Sigmoid colon (tissue), 7 donors: ENCODE data around the gene TMEM82. TPM values are rescaled to one million over a fixed set of nuclear protein-coding genes. Genes with fewer than 3 reads are reported as not detected.

ENCODE experiments used
- DNase-seq: peaks from one replicate; pipeline ENCODE4 v3.0.0-alpha.2; 2019
- H3K27ac ChIP-seq, 4 donors: fragments of 200-600 bp; sonication (generic); one replicate each; pipeline ENCODE4 v1.5.1; 2016 to 2019; ENCODE audit warnings: mild to moderate bottlenecking in 1 of 4
- H3K27me3 ChIP-seq, 3 donors: fragments of 200-600 bp; sonication (generic); one replicate each; pipeline ENCODE4 v1.5.1; 2019; ENCODE audit warnings: mild to moderate bottlenecking in 1 of 3
- H3K36me3 ChIP-seq, 4 donors: fragments of 200-600 bp; sonication (generic); one replicate each; pipeline ENCODE4 v1.5.1; 2016 to 2019
- H3K4me1 ChIP-seq, 4 donors: fragments of 200-600 bp; sonication (generic); one replicate each; pipeline ENCODE4 v1.5.1; 2017 to 2019
- H3K4me3 ChIP-seq, 4 donors: fragments of 200-600 bp; sonication (generic); one replicate each; pipeline ENCODE4 v1.5.1; 2017 to 2019; ENCODE audit warnings: mild to moderate bottlenecking in 2 of 4, moderate library complexity in 1 of 4
- H3K9me3 ChIP-seq, 4 donors: fragments of 200-600 bp in 3 of 4; sonication (generic) in 3 of 4; one replicate each; pipeline versions ENCODE4 v1.5.1 to v1.6.1; 2013 to 2019
- CTCF ChIP-seq, 4 experiments: fragments of 450-650 bp in 3 of 4; fragments of 200-600 bp in 1 of 4; IDR thresholded peaks; one replicate each; pipeline ENCODE4 v1.5.1; 2016 to 2019; ENCODE audit warnings: antibody characterized with exemption in 4 of 4, mild to moderate bottlenecking in 3 of 4, moderate library complexity in 2 of 4
- EP300 ChIP-seq, 4 donors: sonication (generic); formaldehyde crosslinking; IDR thresholded peaks; one replicate each; pipeline ENCODE4 v1.6.1; 2017; ENCODE audit warnings: antibody characterized with exemption in 4 of 4
- POLR2A ChIP-seq, 2 donors: fragments of 450-650 bp; IDR thresholded peaks; one replicate each; pipeline ENCODE4 v1.6.1; 2016; ENCODE audit warnings: antibody characterized with exemption in 2 of 2, mild to moderate bottlenecking in 2 of 2, moderate library complexity in 2 of 2
- POLR2AphosphoS5 ChIP-seq, 4 donors: sonication (generic); formaldehyde crosslinking; IDR thresholded peaks; one replicate each; pipeline ENCODE4 v1.6.1; 2017; ENCODE audit warnings: antibody characterized with exemption in 4 of 4
- WGBS, 2 donors: extraction: QIAGEN DNeasy Blood & Tissue Kit; methylation state at CpG; one replicate each; pipeline ENCODE4 v1.1.7; 2013; 5-methylcytosine and 5-hydroxymethylcytosine counted together
- intact Hi-C: fragments of 100-400 bp; cut with DNase I; formaldehyde crosslinking; loops from one replicate; pipeline ENCODE4 v1.15.1; 2023
- polyA plus RNA-seq, 3 donors: library from polyadenylated mRNA; stranded (reverse); fragments of 200-250 nt; gene quantifications; one replicate each; pipeline ENCODE4 v1.2.3, GENCODE V29; 2013
- total RNA-seq, 4 donors: library from RNA; depleted of rRNA; stranded (reverse); fragments of >200 nt; gene quantifications; one replicate each; pipeline ENCODE4 v1.1.0, GENCODE V29; 2016
- donor health status: healthy with polysubstance abuse.
- donor health status: Bipolar disorder and iron deficiency.
- donor health status: healthy.

Gene TMEM82
- total and polyA plus RNA-seq, 7 donors = 0.55 to 19.3 (median 11.1) TPM; not detected in 3

- Histone ChIP-seq H3K9me3 (no peaks in the 10 kb centered on the region), H3K4me1 (peaks cover 0 to 45% (median 45%) of the 10 kb centered on the region in 4 donors), H3K27ac (peak overlapping the region in 3 of 4 donors; percentile 20 to 88 (median 56)), H3K4me3 (no peak overlapping the region), H3K36me3 (peaks cover 0 to 15% (median 2%) of the 10 kb centered on the region in 4 donors), H3K27me3 (no peaks in the 10 kb centered on the region)
- TF ChIP-seq POLR2AphosphoS5 (IDR thresholded peaks at IDR 0.05) (no peak), EP300 (IDR thresholded peaks at IDR 0.05) (no peak), POLR2A (IDR thresholded peaks at IDR 0.05) (no peak), CTCF (IDR thresholded peaks at IDR 0.05) (no peak)
- intact Hi-C loops = loop anchor here (5.0 kb wide), 1 partner anchor 83 kb away; the partner anchor contains the start of gene DDI2
- WGBS, 2 donors = 80 to 94% methylated on average over 6 of the region's 6 CpGs
- DNase-seq = no peak
Measured at GRCh38 chr1:15700508-15700907, 41.8 kb upstream of the TMEM82 start.

- no peak for DNase-seq
- Histone ChIP-seq H3K4me1 (peaks cover 0 to 50% (median 48%) of the 10 kb centered on the region in 4 donors), H3K36me3 (peaks cover 0 to 15% (median 0%) of the 10 kb centered on the region in 4 donors), H3K9me3 (no peaks in the 10 kb centered on the region), H3K27ac (peak overlapping the region in 3 of 4 donors; percentile 38 to 90 (median 88)), H3K27me3 (no peaks in the 10 kb centered on the region), H3K4me3 (no peak overlapping the region)
- no peak for TF ChIP-seq EP300 (IDR thresholded peaks at IDR 0.05)
- no peak for TF ChIP-seq CTCF (IDR thresholded peaks at IDR 0.05)
- no peak for TF ChIP-seq POLR2AphosphoS5 (IDR thresholded peaks at IDR 0.05)
- TF ChIP-seq POLR2A (IDR thresholded peaks at IDR 0.05) = no peak
- 92 to 93% methylated on average over 8 of the region's 8 CpGs for WGBS, 2 donors
- intact Hi-C loops = loop anchor here (2.0 to 5.0 kb wide), 2 partner anchors 17 to 84 kb away; partner anchors contain the start of genes DDI2 and PLEKHM2
Measured at GRCh38 chr1:15701784-15702183, 40.5 kb upstream of the TMEM82 start.

GRCh38 chr1:15702722-15703550 lies 39.4 kb upstream of the TMEM82 start:
- H3K36me3 ChIP-seq = peaks cover 0 to 8% (median 0%) of the 10 kb centered on the region in 4 donors
- TF ChIP-seq POLR2A (IDR thresholded peaks at IDR 0.05) = no peak
- TF ChIP-seq CTCF (IDR thresholded peaks at IDR 0.05) = peak in 1 of 4 experiments; percentile 13
- TF ChIP-seq POLR2AphosphoS5 (IDR thresholded peaks at IDR 0.05) = peak in 1 of 4 donors; percentile 9
- peak overlapping the region; percentile 86 to 90 (median 89) for H3K27ac ChIP-seq
- no peaks in the 10 kb centered on the region for H3K27me3 ChIP-seq
- intact Hi-C loops = loop anchor here (2.0 to 5.0 kb wide), 2 partner anchors 18 to 86 kb away; partner anchors contain the start of genes DDI2 and PLEKHM2
- no peak for DNase-seq
- no peaks in the 10 kb centered on the region for H3K9me3 ChIP-seq
- 38 to 72% methylated on average over 19 of the region's 19 CpGs for WGBS, 2 donors
- H3K4me3 ChIP-seq = peak overlapping the region in 2 of 4 donors; percentile 4 to 21
- H3K4me1 ChIP-seq = peaks cover 0 to 62% (median 59%) of the 10 kb centered on the region in 4 donors

- intact Hi-C loops = loop anchor here (2.0 to 5.0 kb wide), 2 partner anchors 19 to 86 kb away; partner anchors contain the start of genes DDI2 and PLEKHM2
- Histone ChIP-seq H3K4me3 (peak overlapping the region in 2 of 4 donors; percentile 4 to 21), H3K4me1 (peaks cover 0 to 63% (median 59%) of the 10 kb centered on the region in 4 donors)
Measured at GRCh38 chr1:15703562-15703961, 38.7 kb upstream of the TMEM82 start.

More at GRCh38 chr1:15703562-15703961, 38.7 kb upstream of the TMEM82 start:
- TF ChIP-seq POLR2A (IDR thresholded peaks at IDR 0.05) (no peak), EP300 (IDR thresholded peaks at IDR 0.05) (peak in 2 of 4 donors; percentile 44 to 74), POLR2AphosphoS5 (IDR thresholded peaks at IDR 0.05) (peak in 3 of 4 donors; percentile 61 to 87 (median 67))
- peaks cover 0 to 8% (median 0%) of the 10 kb centered on the region in 4 donors for H3K36me3 ChIP-seq
- WGBS, 2 donors = 35 to 64% methylated on average over 9 of the region's 9 CpGs
- no peaks in the 10 kb centered on the region for H3K27me3 ChIP-seq
- H3K9me3 ChIP-seq = no peaks in the 10 kb centered on the region
- peak overlapping the region; percentile 86 to 90 (median 89) for H3K27ac ChIP-seq
- DNase-seq = peak; percentile 94
